Fibroblast of peridontal ligament (primary cell): ENCODE measurements around the gene CCL22.
A peak's percentile ranks its signal among the peaks of the same experiment; 100 is the strongest.
"Not testable (repeated sequence)": the region's sequence is repeated elsewhere in the genome, so short reads cannot be mapped to it uniquely, and the experiment has no call there.

ENCODE experiments used
- DNase-seq: peaks from one replicate; pipeline ENCODE4 v3.0.0-alpha.2; 2010; ENCODE audit errors: extremely low read depth

CCL22 gene

DNA sequence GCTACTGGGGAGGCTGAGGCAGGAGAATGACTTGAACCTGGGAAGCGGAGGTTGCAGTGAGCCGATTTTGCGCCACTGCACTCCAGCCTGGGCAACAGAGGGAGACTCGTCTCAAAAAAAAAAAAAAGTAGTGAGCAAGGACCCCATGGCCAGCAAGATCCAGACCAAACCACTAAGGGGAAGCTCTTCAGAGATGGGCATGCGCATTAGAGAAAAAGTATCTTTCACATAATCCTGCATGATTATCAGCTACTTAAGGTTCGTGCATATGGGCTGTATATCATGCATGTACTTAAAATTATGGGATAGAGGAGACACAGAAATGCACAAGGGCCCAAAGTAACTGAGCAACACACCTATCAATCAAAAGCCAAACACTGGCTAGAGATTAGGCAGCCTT, 10.7 kb upstream of the CCL22 start:
- DNase-seq: no peak

GRCh38 chr16:57348327-57348726, 10.3 kb upstream of the CCL22 start:
- no peak for DNase-seq

GRCh38 chr16:57349212-57350031, 9.2 kb upstream of the CCL22 start:
- no peak for DNase-seq

DNA sequence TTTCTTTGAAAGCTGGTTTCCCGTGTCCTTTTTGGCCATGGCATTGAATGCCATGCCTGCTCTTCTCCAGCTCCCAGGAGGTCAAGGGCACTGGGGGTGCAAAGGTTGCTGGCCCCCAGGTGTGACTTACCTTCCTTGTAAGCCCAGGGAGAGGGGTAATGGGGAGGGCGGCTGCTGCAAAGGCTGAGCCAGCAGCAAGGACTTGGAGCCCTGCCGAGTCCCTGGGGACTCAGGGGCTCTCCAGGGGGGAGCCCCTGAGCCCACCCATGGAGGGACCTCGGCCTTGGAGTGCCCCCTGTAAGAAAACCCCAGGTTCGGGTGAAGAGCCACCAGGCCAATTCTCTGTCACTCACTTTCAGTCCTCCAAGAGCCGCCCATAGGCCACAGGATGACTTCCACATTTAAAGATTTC, 5.9 kb upstream of the CCL22 start:
- DNase-seq: no peak

GRCh38 chr16:57354311-57354710, 4.3 kb upstream of the CCL22 start:
- DNase-seq: no peak

DNA sequence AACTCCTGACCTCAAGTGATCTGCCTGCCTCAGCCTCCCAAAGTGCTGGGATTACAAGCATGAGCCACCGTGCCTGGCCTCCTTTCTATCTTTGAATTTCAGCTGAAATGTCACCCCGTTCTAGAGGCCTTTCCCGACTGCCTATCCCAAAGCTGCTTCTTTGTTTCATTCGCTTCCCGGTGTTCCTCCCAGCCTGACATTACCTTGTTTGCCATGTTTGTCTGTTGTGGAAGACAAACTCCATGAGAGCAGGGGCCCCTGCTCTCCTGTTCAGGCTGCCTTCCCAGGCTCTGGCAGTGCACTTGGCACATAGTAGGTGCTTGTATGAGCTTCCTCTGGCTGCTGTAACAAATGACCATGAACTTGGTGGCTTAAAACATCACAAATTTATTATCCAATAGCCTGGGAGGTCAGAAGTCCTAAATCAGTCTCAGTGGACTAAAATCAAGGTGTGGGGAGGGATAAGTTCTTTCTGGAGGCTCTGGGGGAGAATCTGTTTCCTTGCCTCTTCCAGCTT, 2.6 kb upstream of the CCL22 start:
- DNase-seq: no peak

DNA sequence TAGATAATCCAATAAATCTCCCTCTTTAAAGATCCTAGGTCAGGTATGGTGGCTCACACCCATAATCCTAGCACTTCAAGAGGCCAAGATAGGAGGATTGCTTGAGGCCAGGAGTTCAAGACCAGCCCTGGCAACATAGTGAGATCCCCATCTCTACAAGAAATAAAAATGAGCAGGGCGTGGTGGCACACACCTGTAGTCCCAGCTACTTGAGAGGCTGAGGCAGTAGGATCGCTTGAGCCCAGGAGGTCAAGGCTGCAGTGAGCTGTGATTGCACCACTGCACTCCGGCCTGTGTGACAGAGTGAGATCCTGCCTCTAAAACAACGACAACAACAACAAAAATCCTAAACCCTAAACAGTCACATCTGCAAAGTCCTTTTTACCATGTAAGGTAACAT, 2.0 kb upstream of the CCL22 start:
- no peak for DNase-seq

GRCh38 chr16:57357330-57358085, 1.1 kb upstream of the CCL22 start:
- DNase-seq: no peak

DNA sequence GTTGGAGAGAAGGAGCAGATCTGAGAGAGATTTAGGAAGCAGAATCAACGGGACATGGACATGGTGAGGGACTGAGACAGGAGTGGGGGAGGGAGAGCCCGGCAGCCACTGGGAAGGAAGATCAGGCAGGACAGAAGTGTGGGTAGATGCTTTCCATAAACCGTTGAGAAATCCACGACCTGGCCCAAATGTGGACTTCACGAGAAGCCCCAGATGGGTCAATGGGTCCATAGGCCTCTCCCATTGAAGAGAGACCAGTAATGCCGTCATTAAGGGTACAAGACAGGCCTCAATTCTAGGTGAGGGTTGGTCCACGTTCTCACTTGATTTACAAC, 530 bp upstream of the CCL22 start:
- DNase-seq: no peak

DNA sequence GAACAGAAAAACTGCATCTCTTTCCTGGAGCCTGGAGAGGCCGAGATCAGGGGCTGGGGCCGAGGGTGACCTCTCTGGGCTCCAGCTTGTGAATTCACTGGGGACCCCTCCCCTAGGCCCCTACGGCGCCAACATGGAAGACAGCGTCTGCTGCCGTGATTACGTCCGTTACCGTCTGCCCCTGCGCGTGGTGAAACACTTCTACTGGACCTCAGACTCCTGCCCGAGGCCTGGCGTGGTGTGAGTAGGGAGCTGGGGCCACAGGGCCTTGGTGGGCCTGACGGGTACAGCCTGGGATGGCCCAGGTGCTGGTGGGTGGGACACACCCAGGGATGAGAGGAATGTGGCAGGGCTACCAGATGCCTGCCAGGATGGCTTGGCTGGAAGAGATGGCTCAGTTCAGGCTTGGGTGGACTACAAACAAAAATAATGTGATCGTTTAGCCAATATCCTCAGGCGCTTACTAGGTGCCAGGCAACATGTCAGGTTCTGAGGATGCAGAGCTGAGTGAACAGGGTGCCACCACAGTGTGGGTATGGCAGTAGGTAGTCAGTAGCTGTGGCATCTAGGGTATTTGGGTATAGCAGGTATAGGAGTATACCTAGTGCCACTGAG, 1.8 kb downstream of the CCL22 start:
- DNase-seq: no peak

- DNase-seq: no peak
Measured at GRCh38 chr16:57361404-57361803, 2.8 kb downstream of the CCL22 start.

- no peak for DNase-seq
Measured at GRCh38 chr16:57364143-57364542, 5.6 kb downstream of the CCL22 start.

- no peak for DNase-seq
Measured at GRCh38 chr16:57366544-57367040, 8.0 kb downstream of the CCL22 start.

DNA sequence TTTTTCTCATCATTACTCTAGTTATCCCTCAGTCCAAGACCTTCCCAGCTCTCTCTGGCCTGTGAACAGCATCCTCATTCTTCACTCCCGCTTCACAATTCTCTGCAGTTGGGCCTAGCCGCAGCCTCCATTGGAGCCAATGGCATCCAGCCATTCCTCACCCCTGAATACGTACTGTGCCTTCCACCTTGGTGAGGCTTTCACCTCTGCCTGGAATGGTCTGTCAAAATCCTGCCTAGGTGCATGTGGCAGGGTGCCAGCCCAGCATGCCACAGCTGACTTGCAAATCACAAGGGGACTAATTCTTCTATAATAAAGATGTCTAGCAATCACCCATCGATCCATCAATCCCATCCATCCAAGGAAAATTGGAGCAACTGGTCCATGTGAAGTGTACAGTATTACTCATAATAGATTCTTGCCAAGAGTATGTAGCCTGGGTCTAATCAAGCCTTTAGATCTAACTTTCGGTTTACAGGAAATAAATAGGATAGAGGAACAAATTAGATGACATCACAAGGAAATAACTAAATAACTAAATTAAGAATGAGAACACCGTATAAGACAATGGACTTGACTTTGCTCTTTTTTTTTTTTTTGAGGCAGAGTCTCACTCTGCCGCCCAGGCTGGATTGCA, 8.7 kb downstream of the CCL22 start:
- DNase-seq: peak; percentile 23

GRCh38 chr16:57371494-57372371, 13.2 kb downstream of the CCL22 start:
- no peak for DNase-seq

GRCh38 chr16:57372372-57373116, 14.0 kb downstream of the CCL22 start, which contains the start of gene CX3CL1:
CX3CL1 (plus strand) TSS chr16:57372490; CDS start chr16:57372569, 79 bp downstream.
- peak; percentile 8 for DNase-seq

- no peak for DNase-seq
Measured at GRCh38 chr16:57373117-57373947, 14.7 kb downstream of the CCL22 start.

DNA sequence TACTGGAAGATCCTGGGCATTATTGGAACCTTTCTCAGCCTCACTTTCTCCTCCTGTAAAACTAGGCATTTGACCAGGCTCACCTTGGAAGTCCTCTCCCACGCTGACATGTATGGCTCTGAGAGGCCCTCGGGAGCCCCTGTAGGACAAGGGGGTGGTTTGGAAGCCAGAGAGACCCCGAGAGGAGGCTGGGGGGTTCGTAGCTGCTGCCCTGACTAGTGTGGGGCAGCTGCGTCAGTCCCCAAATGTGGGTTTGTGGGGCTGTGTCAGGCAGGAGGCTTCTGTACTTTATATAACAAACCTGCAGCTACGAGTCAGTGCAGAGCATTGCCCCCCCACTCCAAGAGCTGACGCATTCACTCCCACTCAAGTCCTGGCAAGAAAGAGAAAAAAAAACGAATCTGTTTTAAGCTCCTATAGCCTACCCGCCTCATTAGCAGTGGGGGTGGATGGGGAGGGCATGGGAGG, 15.5 kb downstream of the CCL22 start:
- no peak for DNase-seq

DNA sequence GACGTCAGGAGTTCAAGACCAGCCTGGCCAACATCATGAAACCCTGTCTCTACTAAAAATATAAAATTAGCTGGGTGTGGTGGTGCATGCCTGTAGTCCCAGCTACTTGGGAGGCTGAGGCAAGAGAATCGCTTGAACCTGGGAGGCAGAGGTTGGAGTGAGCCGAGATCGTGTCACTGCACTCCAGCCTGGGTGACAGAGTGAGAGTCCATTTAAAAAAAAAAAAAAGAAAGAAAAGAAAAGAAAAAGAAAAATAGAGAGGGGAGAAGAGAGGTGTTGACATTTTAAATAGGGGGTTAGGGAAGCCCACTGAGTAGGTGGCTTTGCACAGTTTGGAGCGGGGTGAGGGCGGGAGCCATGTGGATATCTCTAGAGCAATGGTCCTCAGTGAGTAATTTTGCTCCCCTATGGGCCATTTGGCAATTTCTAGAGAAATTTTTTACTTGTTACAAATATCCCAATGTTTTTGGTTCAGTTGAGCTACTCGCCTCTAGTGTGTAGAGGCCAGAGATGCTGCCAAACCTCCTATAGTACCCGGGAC, 16.4 kb downstream of the CCL22 start:
- DNase-seq: not testable (repeated sequence)
